A673 (cell line): ENCODE measurements around the gene IGLL5. TPM values are rescaled to one million over a fixed set of nuclear protein-coding genes. Genes with fewer than 3 reads are reported as not detected.

Source experiments
- BruUV-seq: library from RNA; stranded (reverse); fragments of 400-500 nt; replicated peaks from 2 replicates; lab custom pipeline; 2021; lab: Mats Ljungman, UMichigan
- CTCF ChIA-PET: fragments of 300-600 bp; sonication (Branson Sonifier 250); formaldehyde crosslinking; loops from one replicate; lab custom pipeline; 2022; ENCODE audit warnings: antibody characterized with exemption; lab: Charles Lee
- POLR2A ChIA-PET: fragments of 300-600 bp; sonication (Branson Sonifier 250); formaldehyde crosslinking; loops from one replicate; lab custom pipeline; 2022; ENCODE audit warnings: antibody characterized with exemption; ENCODE audit not compliant: low non-redundant PET; lab: Charles Lee
- DNase-seq: peaks from one replicate; pipeline ENCODE4 v3.0.0-alpha.2; 2015; ENCODE audit warnings: low spot score
- H3K27ac ChIP-seq: fragments of 200-600 bp; sonication (generic); 2 replicates; pipeline ENCODE4 v1.5.1; 2016; ENCODE audit warnings: mixed run types, low read depth, mild to moderate bottlenecking, mixed read lengths, antibody characterized with exemption, low read length; ENCODE audit not compliant: poor library complexity, severe bottlenecking
- H3K27me3 ChIP-seq: fragments of 200-600 bp; sonication (generic); replicated peaks from 2 replicates; pipeline ENCODE4 v1.6.1; 2017; ENCODE audit warnings: mixed run types, low read depth, mild to moderate bottlenecking, mixed read lengths, antibody characterized with exemption, low read length; ENCODE audit not compliant: insufficient read depth, poor library complexity
- H3K36me3 ChIP-seq: fragments of 200-600 bp; sonication (generic); 2 replicates; pipeline ENCODE4 v1.6.1; 2016; ENCODE audit warnings: mixed run types, mild to moderate bottlenecking, mixed read lengths, antibody characterized with exemption, low read length; ENCODE audit not compliant: insufficient read depth, poor library complexity, severe bottlenecking
- H3K4me1 ChIP-seq: fragments of 200-600 bp; sonication (generic); 2 replicates; pipeline ENCODE4 v1.6.1; 2017; ENCODE audit warnings: mixed run types, mild to moderate bottlenecking, mixed read lengths, antibody characterized with exemption, low read length; ENCODE audit not compliant: insufficient read depth, poor library complexity, severe bottlenecking
- H3K4me3 ChIP-seq: fragments of 200-600 bp; sonication (generic); 2 replicates; pipeline ENCODE4 v1.5.1; 2016; ENCODE audit warnings: low read depth, mixed run types, mild to moderate bottlenecking, mixed read lengths, low read length; ENCODE audit not compliant: poor library complexity, severe bottlenecking
- H3K9me3 ChIP-seq: fragments of 200-600 bp; sonication (generic); 2 replicates; pipeline ENCODE4 v1.6.1; 2016; ENCODE audit warnings: mixed run types, low read depth, mild to moderate bottlenecking, mixed read lengths, antibody characterized with exemption, low read length; ENCODE audit not compliant: poor library complexity, severe bottlenecking
- CTCF ChIP-seq: fragments of 300-800, 200-600 bp; sonication (generic); conservative IDR thresholded peaks from 2 replicates; pipeline ENCODE4 v1.5.1; 2017; ENCODE audit warnings: low read depth, mild to moderate bottlenecking, antibody characterized with exemption, low read length, moderate library complexity, mixed read lengths
- EZH2 ChIP-seq: fragments of 200-600 bp; sonication (generic); IDR thresholded peaks from 2 replicates; pipeline ENCODE4 v1.6.1; 2017; ENCODE audit warnings: borderline replicate concordance, low read depth, mild to moderate bottlenecking, mixed read lengths, antibody characterized with exemption, low read length; ENCODE audit not compliant: poor library complexity, severe bottlenecking
- intact Hi-C: fragments of 100-400 bp; cut with micrococcal nuclease; formaldehyde crosslinking; loops from one replicate; pipeline ENCODE4 v1.10.0; 2022; ENCODE audit not compliant: unreplicated experiment
- total RNA-seq: library from RNA; stranded (reverse); gene quantifications from 2 replicates; pipeline ENCODE4 v1.2.3, GENCODE V29; 2021

IGLL5 gene
- total RNA-seq, 1 experiment from 2014 or later = not detected

DNA sequence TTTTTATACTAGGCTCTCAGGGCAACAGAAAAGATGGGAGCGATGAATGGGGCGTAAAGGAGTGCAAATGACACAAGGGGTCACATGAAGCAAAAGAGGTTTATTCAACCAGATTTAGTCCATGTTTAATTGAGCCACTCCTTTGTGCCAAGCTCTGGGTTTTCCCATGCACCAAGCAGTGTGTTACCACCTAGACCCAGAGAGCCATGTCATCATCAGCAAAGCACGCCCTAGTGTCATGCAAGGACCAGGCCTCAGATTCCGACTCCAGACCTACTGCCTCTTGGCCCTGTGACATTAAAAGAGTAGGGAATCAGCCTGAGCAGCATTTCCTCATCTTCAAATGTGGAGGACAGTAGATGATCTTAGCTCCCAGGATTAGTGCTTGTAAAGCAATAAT lies 1.1 kb upstream of the IGLL5 start:
- no peaks in the 10 kb centered on the region for H3K9me3 ChIP-seq
- TF ChIP-seq EZH2 = no peak
- TF ChIP-seq CTCF = no peak

GRCh38 chr22:22888571-22889353 lies 1.1 kb downstream of the IGLL5 start:
- CTCF ChIA-PET = interaction anchor here (0.5 kb wide), 1 partner anchor 54 kb away, joined by 3 read pairs; no protein-coding TSS in a partner anchor

More for the DNA sequence above, 1.1 kb upstream of the IGLL5 start:
- POLR2A ChIA-PET = no interaction called here
- Histone ChIP-seq H3K27me3 (peaks cover 23% of the 10 kb centered on the region), H3K4me3 (no peak overlapping the region), H3K36me3 (no peaks in the 10 kb centered on the region), H3K4me1 (no peaks in the 10 kb centered on the region), H3K27ac (no peak overlapping the region)
- BruUV-seq = no TSS peak
- no peak for DNase-seq
- CTCF ChIA-PET = no interaction called here
- intact Hi-C loops = no loop called here

DNA sequence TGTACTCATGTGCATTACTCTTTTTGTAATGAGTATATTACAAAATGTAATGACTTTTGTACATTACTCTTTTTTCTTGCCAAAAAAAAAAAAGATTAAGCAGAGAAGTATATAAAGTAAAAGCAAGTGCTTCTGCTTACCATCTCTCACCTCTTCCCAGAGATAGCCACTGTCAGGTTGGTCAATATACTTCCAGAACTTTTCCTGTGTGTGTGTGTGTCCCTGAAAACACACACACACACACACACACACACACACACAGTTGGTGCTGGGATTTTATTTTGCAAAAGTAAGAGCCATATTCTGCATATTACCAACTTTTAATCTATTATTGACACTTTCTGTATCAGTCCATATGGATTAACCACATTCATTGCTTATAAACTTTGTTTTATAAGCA lies 2.5 kb downstream of the IGLL5 start:
- ChIA-PET POLR2A (no interaction called here), CTCF (no interaction called here)
- BruUV-seq = no TSS peak

More at GRCh38 chr22:22888571-22889353, 1.1 kb downstream of the IGLL5 start:
- peaks cover 41% of the 10 kb centered on the region for H3K27me3 ChIP-seq
- no peak overlapping the region for H3K27ac ChIP-seq
- DNase-seq = no peak
- H3K4me3 ChIP-seq = no peak overlapping the region
- H3K9me3 ChIP-seq = no peaks in the 10 kb centered on the region
- BruUV-seq = no TSS peak
- POLR2A ChIA-PET = no interaction called here
- intact Hi-C loops = no loop called here
- H3K36me3 ChIP-seq = no peaks in the 10 kb centered on the region
- no peak for TF ChIP-seq CTCF
- no peak for TF ChIP-seq EZH2
- no peaks in the 10 kb centered on the region for H3K4me1 ChIP-seq

More for the DNA sequence above, 2.5 kb downstream of the IGLL5 start:
- H3K27me3 ChIP-seq = peaks cover 49% of the 10 kb centered on the region
- H3K27ac ChIP-seq = no peak overlapping the region
- no peak for TF ChIP-seq CTCF
- no peak for TF ChIP-seq EZH2
- H3K4me3 ChIP-seq = no peak overlapping the region
- no peaks in the 10 kb centered on the region for H3K36me3 ChIP-seq
- H3K4me1 ChIP-seq = no peaks in the 10 kb centered on the region
- intact Hi-C loops = no loop called here
- no peak for DNase-seq
- no peaks in the 10 kb centered on the region for H3K9me3 ChIP-seq
